Neural progenitor cell (in vitro differentiated cells): ENCODE data around the gene TBCD.

Source experiments
- EZH2 ChIP-seq: fragments of 200-600 bp; sonication (generic); IDR thresholded peaks from 2 replicates; pipeline ENCODE4 v1.6.1; 2017; ENCODE audit warnings: antibody characterized with exemption, mild to moderate bottlenecking, moderate library complexity
- TF ChIP-seq, protein P1 (sequence below): fragments of 200-600 bp; sonication (generic); IDR thresholded peaks from 2 replicates; pipeline ENCODE4 v1.5.1; 2017; ENCODE audit warnings: antibody characterized with exemption, mild to moderate bottlenecking

DNA sequence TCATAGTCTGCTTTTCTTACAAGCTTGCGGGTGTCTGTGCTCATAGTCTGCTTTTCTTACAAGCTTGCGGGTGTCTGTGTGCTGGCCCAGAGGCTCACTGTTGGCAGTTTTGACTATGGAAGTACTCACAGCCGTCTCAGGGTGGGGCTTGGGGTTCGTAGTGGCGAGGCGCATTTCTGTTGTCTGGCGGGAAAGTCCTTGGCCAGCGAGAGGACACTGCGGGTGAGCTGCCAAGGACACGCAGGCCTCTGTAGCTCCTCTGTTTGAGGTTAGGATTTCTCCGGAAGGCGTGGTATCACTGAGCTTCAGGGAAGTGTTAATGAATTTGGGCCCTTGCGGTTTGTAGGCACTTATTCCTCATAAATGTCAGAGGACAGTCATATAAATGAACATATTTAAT lies 13.5 kb downstream of the TBCD start:
- TF ChIP-seq, protein P1, sequence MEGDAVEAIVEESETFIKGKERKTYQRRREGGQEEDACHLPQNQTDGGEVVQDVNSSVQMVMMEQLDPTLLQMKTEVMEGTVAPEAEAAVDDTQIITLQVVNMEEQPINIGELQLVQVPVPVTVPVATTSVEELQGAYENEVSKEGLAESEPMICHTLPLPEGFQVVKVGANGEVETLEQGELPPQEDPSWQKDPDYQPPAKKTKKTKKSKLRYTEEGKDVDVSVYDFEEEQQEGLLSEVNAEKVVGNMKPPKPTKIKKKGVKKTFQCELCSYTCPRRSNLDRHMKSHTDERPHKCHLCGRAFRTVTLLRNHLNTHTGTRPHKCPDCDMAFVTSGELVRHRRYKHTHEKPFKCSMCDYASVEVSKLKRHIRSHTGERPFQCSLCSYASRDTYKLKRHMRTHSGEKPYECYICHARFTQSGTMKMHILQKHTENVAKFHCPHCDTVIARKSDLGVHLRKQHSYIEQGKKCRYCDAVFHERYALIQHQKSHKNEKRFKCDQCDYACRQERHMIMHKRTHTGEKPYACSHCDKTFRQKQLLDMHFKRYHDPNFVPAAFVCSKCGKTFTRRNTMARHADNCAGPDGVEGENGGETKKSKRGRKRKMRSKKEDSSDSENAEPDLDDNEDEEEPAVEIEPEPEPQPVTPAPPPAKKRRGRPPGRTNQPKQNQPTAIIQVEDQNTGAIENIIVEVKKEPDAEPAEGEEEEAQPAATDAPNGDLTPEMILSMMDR = no peak
- no peak for TF ChIP-seq EZH2
